Neutrophil (primary cell): Measurements from ENCODE around the gene CHL1.

Experiments
- H3K27ac ChIP-seq: fragments of 200-600 bp; sonication (generic); 2 replicates; pipeline ENCODE4 v1.5.1; 2016; ENCODE audit warnings: mild to moderate bottlenecking, moderate library complexity
- H3K27me3 ChIP-seq: fragments of 200-600 bp; sonication (generic); 2 replicates; pipeline ENCODE4 v1.6.0; 2016; ENCODE audit warnings: mild to moderate bottlenecking
- H3K36me3 ChIP-seq: fragments of 200-600 bp; sonication (generic); 2 replicates; pipeline ENCODE4 v1.5.1; 2017
- H3K4me1 ChIP-seq, 2 experiments: fragments of 200-600 bp in 1 of 2; sonication (generic) in 1 of 2; 1 replicate in 1 of 2; 2 replicates in 1 of 2; pipeline versions ENCODE4 v1.5.1 to v1.6.1; 2013 to 2016; ENCODE audit warnings: low read depth in 1 of 2, low read length in 1 of 2, mild to moderate bottlenecking in 1 of 2, moderate library complexity in 1 of 2; ENCODE audit not compliant: control insufficient read depth in 1 of 2, insufficient read depth in 1 of 2
- H3K4me3 ChIP-seq, 2 experiments: fragments of 200-600 bp in 1 of 2; sonication (generic) in 1 of 2; 1 replicate in 1 of 2; 2 replicates in 1 of 2; pipeline ENCODE4 v1.5.1; 2013 to 2016; ENCODE audit warnings: low read depth in 1 of 2, low read length in 1 of 2, mild to moderate bottlenecking in 1 of 2, moderate library complexity in 1 of 2
- H3K9me3 ChIP-seq: fragments of 200-600 bp; sonication (generic); 2 replicates; pipeline ENCODE4 v1.5.1; 2016
- TF ChIP-seq, protein P1 (sequence below): fragments of 200-600 bp; sonication (generic); IDR thresholded peaks from 2 replicates; pipeline ENCODE4 v1.5.1; 2016; ENCODE audit warnings: antibody characterized with exemption

CHL1 gene

DNA sequence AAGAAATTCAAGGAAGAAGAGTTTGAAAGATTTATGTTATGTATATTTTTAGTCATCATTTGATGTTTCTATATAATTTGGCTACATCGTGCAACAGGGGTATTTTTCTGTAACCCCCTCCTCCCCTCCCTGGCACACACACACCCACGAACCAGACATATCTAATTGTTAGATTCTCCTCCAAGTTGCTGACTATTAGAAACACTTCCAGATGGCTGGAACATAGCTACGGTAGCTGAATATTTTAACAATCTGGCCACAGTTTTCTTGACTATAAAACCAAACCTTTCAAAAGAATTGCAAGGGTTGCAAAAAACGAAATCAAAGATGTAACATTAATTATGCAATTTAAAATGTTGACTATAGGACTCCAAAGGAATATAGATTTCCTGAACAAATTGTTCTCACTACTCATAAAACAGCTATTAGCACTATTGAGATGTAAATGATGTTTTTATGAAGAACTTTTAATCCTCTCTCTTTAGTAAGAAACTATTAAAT is 154.4 kb downstream of the CHL1 start:
- Histone ChIP-seq H3K9me3 (no peaks in the 10 kb centered on the region), H3K4me3 (no peak overlapping the region), H3K4me1 (no peaks in the 10 kb centered on the region), H3K27ac (no peak overlapping the region), H3K27me3 (no peaks in the 10 kb centered on the region), H3K36me3 (no peaks in the 10 kb centered on the region)
- TF ChIP-seq, protein P1, sequence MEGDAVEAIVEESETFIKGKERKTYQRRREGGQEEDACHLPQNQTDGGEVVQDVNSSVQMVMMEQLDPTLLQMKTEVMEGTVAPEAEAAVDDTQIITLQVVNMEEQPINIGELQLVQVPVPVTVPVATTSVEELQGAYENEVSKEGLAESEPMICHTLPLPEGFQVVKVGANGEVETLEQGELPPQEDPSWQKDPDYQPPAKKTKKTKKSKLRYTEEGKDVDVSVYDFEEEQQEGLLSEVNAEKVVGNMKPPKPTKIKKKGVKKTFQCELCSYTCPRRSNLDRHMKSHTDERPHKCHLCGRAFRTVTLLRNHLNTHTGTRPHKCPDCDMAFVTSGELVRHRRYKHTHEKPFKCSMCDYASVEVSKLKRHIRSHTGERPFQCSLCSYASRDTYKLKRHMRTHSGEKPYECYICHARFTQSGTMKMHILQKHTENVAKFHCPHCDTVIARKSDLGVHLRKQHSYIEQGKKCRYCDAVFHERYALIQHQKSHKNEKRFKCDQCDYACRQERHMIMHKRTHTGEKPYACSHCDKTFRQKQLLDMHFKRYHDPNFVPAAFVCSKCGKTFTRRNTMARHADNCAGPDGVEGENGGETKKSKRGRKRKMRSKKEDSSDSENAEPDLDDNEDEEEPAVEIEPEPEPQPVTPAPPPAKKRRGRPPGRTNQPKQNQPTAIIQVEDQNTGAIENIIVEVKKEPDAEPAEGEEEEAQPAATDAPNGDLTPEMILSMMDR, result no peak

DNA sequence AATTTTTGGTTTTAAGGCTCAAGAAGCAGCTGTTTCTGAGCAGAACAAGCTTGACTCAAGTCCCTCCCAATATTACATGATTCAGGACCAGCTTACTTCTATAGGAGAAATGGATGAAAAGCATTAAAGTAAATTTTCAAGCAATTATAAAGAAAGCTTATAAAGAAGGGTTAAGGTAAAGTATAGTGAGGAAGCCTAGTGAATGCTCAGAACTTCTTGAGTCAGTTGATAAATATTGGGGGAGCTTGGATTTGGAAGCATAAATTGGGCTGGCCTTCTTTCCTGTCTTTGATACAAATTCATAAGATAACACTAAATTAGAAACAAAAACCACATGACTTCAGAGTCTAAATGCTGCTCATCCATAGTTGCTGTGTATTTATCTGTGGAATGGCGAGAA is 156.0 kb downstream of the CHL1 start:
- H3K27ac ChIP-seq, result no peak overlapping the region
- H3K4me1 ChIP-seq, result no peaks in the 10 kb centered on the region
- TF ChIP-seq, protein P1, result no peak
- H3K4me3 ChIP-seq, result no peak overlapping the region
- H3K27me3 ChIP-seq, result no peaks in the 10 kb centered on the region
- H3K9me3 ChIP-seq, result no peaks in the 10 kb centered on the region
- H3K36me3 ChIP-seq, result no peaks in the 10 kb centered on the region

DNA sequence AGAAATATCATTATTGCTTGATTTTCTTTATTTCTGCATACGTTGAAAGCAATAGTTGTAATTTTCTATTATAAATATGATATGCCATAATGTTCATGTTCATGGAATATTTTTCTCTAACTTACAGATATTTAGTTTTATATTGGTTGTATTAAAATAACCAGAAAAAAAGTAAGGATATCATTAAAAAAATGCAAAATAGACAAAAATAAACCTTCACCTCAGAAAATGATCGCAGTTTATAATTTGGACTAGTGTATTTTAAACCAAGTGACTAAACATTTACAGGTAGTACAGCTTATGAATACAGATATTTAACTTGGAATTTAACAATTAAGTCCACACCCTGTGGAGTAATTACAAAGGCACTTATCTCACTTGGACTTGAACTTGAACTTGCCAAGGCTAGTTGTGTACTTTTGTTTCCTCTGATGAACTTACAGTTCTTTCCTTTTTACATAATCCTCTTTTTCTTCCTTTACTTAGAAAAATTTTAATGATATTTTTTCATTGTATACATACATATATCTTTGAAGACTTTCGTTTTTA is 156.7 kb downstream of the CHL1 start:
- no peaks in the 10 kb centered on the region for H3K4me1 ChIP-seq
- H3K27ac ChIP-seq, result no peak overlapping the region
- TF ChIP-seq, protein P1, result no peak
- H3K9me3 ChIP-seq, result no peaks in the 10 kb centered on the region
- no peaks in the 10 kb centered on the region for H3K36me3 ChIP-seq
- H3K4me3 ChIP-seq, result no peak overlapping the region
- H3K27me3 ChIP-seq, result no peaks in the 10 kb centered on the region

DNA sequence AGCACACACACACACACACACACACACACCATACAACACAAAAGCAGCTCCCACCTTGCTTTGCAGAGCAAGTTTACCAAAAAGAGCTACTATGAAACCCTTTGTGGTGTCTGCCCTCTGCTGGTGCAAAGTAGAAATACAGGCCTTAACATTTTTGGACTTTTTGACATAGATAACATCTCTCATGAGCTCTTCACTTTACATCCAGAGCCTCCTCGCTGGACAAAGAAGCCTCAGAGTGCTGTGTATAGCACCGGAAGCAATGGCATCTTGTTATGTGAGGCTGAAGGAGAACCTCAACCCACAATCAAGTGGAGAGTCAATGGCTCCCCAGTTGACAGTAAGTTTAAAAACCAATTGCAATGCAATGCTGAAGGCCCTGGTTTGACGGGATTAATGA is 157.9 kb downstream of the CHL1 start:
- Histone ChIP-seq H3K4me1 (no peaks in the 10 kb centered on the region), H3K36me3 (no peaks in the 10 kb centered on the region), H3K4me3 (no peak overlapping the region), H3K9me3 (no peaks in the 10 kb centered on the region), H3K27ac (no peak overlapping the region), H3K27me3 (no peaks in the 10 kb centered on the region)
- TF ChIP-seq, protein P1, result no peak

DNA sequence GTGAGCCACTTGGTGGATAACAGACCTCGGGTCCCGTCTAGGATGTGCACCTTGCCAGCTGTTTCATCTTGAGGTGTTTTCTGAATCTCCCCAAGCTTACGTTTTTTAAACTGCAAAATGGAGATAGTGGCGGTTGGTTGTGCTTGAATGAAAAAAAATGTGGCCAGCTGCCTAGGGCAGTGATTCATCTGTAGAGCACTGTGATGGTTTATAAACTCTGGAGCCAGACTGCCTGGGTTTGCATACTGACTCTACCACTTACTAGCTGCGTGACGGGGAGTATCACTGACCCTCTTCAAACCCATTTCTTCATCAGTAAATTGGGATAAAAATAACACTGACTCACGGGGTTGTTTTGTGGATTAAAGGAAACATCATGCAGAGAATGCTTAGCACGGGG is 159.1 kb downstream of the CHL1 start:
- Histone ChIP-seq H3K4me1 (no peaks in the 10 kb centered on the region), H3K4me3 (no peak overlapping the region), H3K9me3 (no peaks in the 10 kb centered on the region), H3K36me3 (no peaks in the 10 kb centered on the region), H3K27ac (no peak overlapping the region), H3K27me3 (no peaks in the 10 kb centered on the region)
- TF ChIP-seq, protein P1, result no peak

DNA sequence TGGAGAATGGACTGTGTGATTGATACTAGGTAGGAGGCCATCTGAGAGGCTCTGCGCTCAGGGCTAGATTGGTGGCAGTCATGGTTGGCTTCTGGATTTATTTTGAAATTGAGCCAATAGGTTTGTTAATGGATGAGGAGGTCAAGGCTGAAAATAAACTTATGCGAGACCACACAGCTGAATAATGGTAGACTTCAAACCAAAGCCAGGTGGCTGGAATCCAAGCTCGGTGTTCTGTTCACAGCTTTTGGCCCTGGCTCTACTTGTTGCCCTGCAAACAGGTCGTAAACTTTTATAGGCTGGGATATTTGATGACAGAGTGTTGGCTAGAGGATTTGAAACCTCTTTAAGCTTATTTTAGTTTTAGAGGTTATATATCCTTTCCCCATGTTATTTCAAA is 160.4 kb downstream of the CHL1 start:
- H3K9me3 ChIP-seq, result no peaks in the 10 kb centered on the region
- H3K27me3 ChIP-seq, result no peaks in the 10 kb centered on the region
- TF ChIP-seq, protein P1, result no peak
- no peaks in the 10 kb centered on the region for H3K4me1 ChIP-seq
- no peaks in the 10 kb centered on the region for H3K36me3 ChIP-seq
- no peak overlapping the region for H3K4me3 ChIP-seq
- no peak overlapping the region for H3K27ac ChIP-seq
